HCT116 (cell line): ENCODE measurements around the gene C11orf42. TPM values are rescaled to one million over a fixed set of nuclear protein-coding genes. Genes with fewer than 3 reads are reported as not detected.

Experiments used
- ATAC-seq: fragments of 200-7000 bp; cut with Tn5 transposase; 2 replicates; pipeline ENCODE4 v1.9.1; 2020; ENCODE audit warnings: mild to moderate bottlenecking, moderate library complexity
- BruUV-seq: library from RNA; stranded (reverse); fragments of 400-500 nt; replicated peaks from 2 replicates; lab custom pipeline; 2021; lab: Mats Ljungman, UMichigan
- CTCF ChIA-PET: fragments of 300-600 bp; sonication (Branson Sonifier 250); formaldehyde crosslinking; loops from one replicate; lab custom pipeline; 2021; ENCODE audit warnings: antibody characterized with exemption; lab: Charles Lee
- POLR2A ChIA-PET: fragments of 300-600, 350-600 bp; sonication (Branson Sonifier 250); formaldehyde crosslinking; loops from one replicate; lab custom pipeline; 2021; ENCODE audit warnings: antibody characterized with exemption; lab: Charles Lee
- RAD21 ChIA-PET, 2 experiments: fragments of 300-600 bp; sonication (Branson Sonifier 250); formaldehyde crosslinking; loops; one replicate each; lab custom pipeline; 2023; ENCODE audit warnings: low total read pairs in 2 of 2; ENCODE audit not compliant: uncharacterized antibody in 2 of 2, unreplicated experiment in 2 of 2, low non-redundant PET in 1 of 2; lab: Charles Lee
- DNase-seq: peaks from one replicate; pipeline ENCODE4 v3.0.0-alpha.2; 2010; ENCODE audit warnings: low read depth, low spot score
- H2AFZ ChIP-seq: fragments of 200-600 bp; shearing (Covaris generic), sonication (generic); 2 replicates; pipeline ENCODE4 v1.6.1; 2017; ENCODE audit warnings: low read depth, mixed run types, mixed read lengths, antibody characterized with exemption, low read length; ENCODE audit not compliant: poor library complexity, severe bottlenecking
- H3K27ac ChIP-seq: 2 replicates; pipeline ENCODE4 v1.5.1; 2012; ENCODE audit warnings: low read depth, low read length
- H3K27me3 ChIP-seq: fragments of 200-600 bp; sonication (generic); 2 replicates; pipeline ENCODE4 v1.6.1; 2016; ENCODE audit warnings: mixed run types, low read length, mixed read lengths; ENCODE audit not compliant: insufficient read depth
- H3K36me3 ChIP-seq, 2 experiments: fragments of 200-500 bp in 1 of 2; fragments of 200-600 bp in 1 of 2; sonication (Bioruptor generic) in 1 of 2; sonication (generic) in 1 of 2; 2 replicates each; pipeline versions ENCODE4 v1.5.1 to v1.6.1; 2014 to 2016; ENCODE audit warnings: low read length in 2 of 2, inconsistent platforms in 1 of 2, mixed read lengths in 1 of 2, mixed run types in 1 of 2; ENCODE audit not compliant: insufficient read depth in 2 of 2, control insufficient read depth in 1 of 2
- H3K4me1 ChIP-seq, 2 experiments: fragments of 200-600 bp in 1 of 2; sonication (generic) in 1 of 2; 2 replicates each; pipeline versions ENCODE4 v1.5.1 to v1.6.1; 2012 to 2017; ENCODE audit warnings: low read length in 2 of 2, inconsistent platforms in 1 of 2, mild to moderate bottlenecking in 1 of 2, mixed read lengths in 1 of 2, mixed run types in 1 of 2, moderate library complexity in 1 of 2; ENCODE audit not compliant: insufficient read depth in 2 of 2, control insufficient read depth in 1 of 2
- H3K4me2 ChIP-seq: fragments of 200-600 bp; sonication (generic); 2 replicates; pipeline ENCODE4 v1.6.1; 2017; ENCODE audit warnings: mixed run types, low read length, mixed read lengths
- H3K4me3 ChIP-seq, 2 experiments: fragments of 200-600 bp in 1 of 2; sonication (generic) in 1 of 2; replicated peaks in 1 of 2; 2 replicates each; pipeline ENCODE4 v1.5.1; 2011 to 2016; ENCODE audit warnings: low read length in 2 of 2, control low read depth in 1 of 2, low read depth in 1 of 2, mild to moderate bottlenecking in 1 of 2, mixed read lengths in 1 of 2, mixed run types in 1 of 2
- H3K79me2 ChIP-seq: fragments of 200-600 bp; sonication (generic); 2 replicates; pipeline ENCODE4 v1.6.1; 2017; ENCODE audit warnings: mild to moderate bottlenecking, mixed run types, low read length, moderate library complexity, mixed read lengths; ENCODE audit not compliant: insufficient read depth
- H3K9ac ChIP-seq: fragments of 200-600 bp; sonication (generic); 2 replicates; pipeline ENCODE4 v1.6.1; 2016; ENCODE audit warnings: low read length, mixed read lengths
- H3K9me2 ChIP-seq: fragments of 200-600 bp; sonication (generic), shearing (Covaris generic); 2 replicates; pipeline ENCODE4 v1.6.1; 2017; ENCODE audit warnings: mixed run types, mild to moderate bottlenecking, moderate library complexity; ENCODE audit not compliant: insufficient read depth
- H3K9me3 ChIP-seq, 2 experiments: fragments of 200-500 bp in 1 of 2; fragments of 200-600 bp in 1 of 2; sonication (Bioruptor generic) in 1 of 2; sonication (generic) in 1 of 2; 2 replicates each; pipeline ENCODE4 v1.6.1; 2014 to 2017; ENCODE audit warnings: low read length in 2 of 2, mixed read lengths in 2 of 2, inconsistent platforms in 1 of 2, low read depth in 1 of 2, mild to moderate bottlenecking in 1 of 2, mixed run types in 1 of 2, moderate library complexity in 1 of 2; ENCODE audit not compliant: control insufficient read depth in 1 of 2, insufficient read depth in 1 of 2
- H4K20me1 ChIP-seq: fragments of 200-600 bp; sonication (generic), shearing (Covaris generic); 2 replicates; pipeline ENCODE4 v1.6.1; 2017; ENCODE audit warnings: mixed run types, mild to moderate bottlenecking, moderate library complexity; ENCODE audit not compliant: insufficient read depth
- ATF3 ChIP-seq: IDR thresholded peaks from 2 replicates; pipeline ENCODE4 v1.6.1; 2012
- CTCF ChIP-seq, 3 experiments: fragments of 200-600 bp in 1 of 3; sonication (generic) in 1 of 3; IDR thresholded peaks in 2 of 3; conservative IDR thresholded peaks in 1 of 3; 2 replicates each; pipeline ENCODE4 v1.5.1; 2012 to 2017; ENCODE audit warnings: low read depth in 2 of 3, low read length in 2 of 3, antibody characterized with exemption in 1 of 3, borderline replicate concordance in 1 of 3, control low read depth in 1 of 3, mild to moderate bottlenecking in 1 of 3, mixed read lengths in 1 of 3, mixed run types in 1 of 3, moderate library complexity in 1 of 3; ENCODE audit not compliant: insufficient read depth in 1 of 3
- FOSL1 ChIP-seq: IDR thresholded peaks from 2 replicates; pipeline ENCODE4 v1.6.1; 2012; ENCODE audit warnings: low read depth
- JUND ChIP-seq: IDR thresholded peaks from 2 replicates; pipeline ENCODE4 v1.6.1; 2012
- RAD21 ChIP-seq: IDR thresholded peaks from 2 replicates; pipeline ENCODE4 v1.6.1; 2012; ENCODE audit warnings: low read depth, mild to moderate bottlenecking
- SP1 ChIP-seq: IDR thresholded peaks from 2 replicates; pipeline ENCODE4 v1.6.1; 2012; ENCODE audit warnings: low read depth
- intact Hi-C: fragments of 100-400 bp; cut with micrococcal nuclease; formaldehyde crosslinking; loops from 2 replicates; pipeline ENCODE4 v1.10.0; 2022
- total RNA-seq: library from RNA; stranded (reverse); gene quantifications from one replicate; pipeline ENCODE4 v1.2.1, GENCODE V29; 2021; ENCODE audit not compliant: unreplicated experiment

The C11orf42 gene
- total RNA-seq, 1 experiment from 2014 or later, result not detected

- Histone ChIP-seq H2AFZ (no peak overlapping the region), H3K4me1 (peaks cover 0 to 9% of the 10 kb centered on the region in 2 experiments; a peak in 2 of 4 replicates), H3K79me2 (no peaks in the 10 kb centered on the region)
- intact Hi-C loops, result no loop called here
- POLR2A ChIA-PET, result interaction anchor here (1.0 to 1.6 kb wide), 3 partner anchors 15 to 49 kb away, joined by 4 to 5 read pairs (median 5); partner anchors contain the start of gene FHIP1B
- TF ChIP-seq JUND, result 0 out of 2 replicates have a peak, but pooled peaks have one; percentile 19
- TF ChIP-seq ATF3, result no peak
- 0 out of 2 replicates have a peak, but pooled peaks have one; percentile 32 for TF ChIP-seq FOSL1
- TF ChIP-seq, all 23 proteins: peak for 2
- Histone ChIP-seq H4K20me1 (no peaks in the 10 kb centered on the region), H3K9me3 (no peaks in the 10 kb centered on the region), H3K36me3 (no peaks in the 10 kb centered on the region), H3K27ac (no peak overlapping the region), H3K4me3 (no peak overlapping the region), H3K9ac (no peak overlapping the region), H3K27me3 (0 out of 2 replicates have a peak, but pooled peaks cover 1% of the 10 kb centered on the region), H3K4me2 (peak overlapping the region; percentile 11; the same call in 1 of the 2 replicates), H3K9me2 (no peaks in the 10 kb centered on the region)
- ATAC-seq, result peak; percentile 37; the same call in 1 of the 2 replicates
- no TSS peak for BruUV-seq
- peak; percentile 18 for DNase-seq
- CTCF ChIA-PET, result interaction anchor here (0.9 to 4.4 kb wide), 11 partner anchors 8 to 257 kb away, joined by 3 to 69 read pairs (median 9); partner anchors contain the start of genes CAVIN3 and FHIP1B
- RAD21 ChIA-PET, result interaction anchor here in 1 of 2 experiments (2.0 kb wide), 1 partner anchor 113 kb away, joined by 9 read pairs; no protein-coding TSS in a partner anchor
Observed at GRCh38 chr11:6249770-6250555, 44.6 kb downstream of the C11orf42 start.

- no peaks in the 10 kb centered on the region for H3K9me2 ChIP-seq
- CTCF ChIA-PET, result interaction anchor here (0.6 to 4.4 kb wide), 27 partner anchors 7 to 360 kb away, joined by 3 to 69 read pairs (median 5); partner anchors contain the start of genes CAVIN3, CNGA4 and FHIP1B
- peaks cover 0 to 9% of the 10 kb centered on the region in 2 experiments; a peak in 2 of 4 replicates for H3K4me1 ChIP-seq
- H3K27me3 ChIP-seq, result peaks cover 13% of the 10 kb centered on the region; the same call in 1 of the 2 replicates
- peak; percentile 64 for DNase-seq
- H2AFZ ChIP-seq, result no peak overlapping the region
- H3K27ac ChIP-seq, result no peak overlapping the region
- no peaks in the 10 kb centered on the region for H4K20me1 ChIP-seq
- no peak overlapping the region for H3K4me2 ChIP-seq
- POLR2A ChIA-PET, result interaction anchor here (1.3 to 1.6 kb wide), 3 partner anchors 10 to 48 kb away, joined by 5 read pairs; no protein-coding TSS in a partner anchor
- no peaks in the 10 kb centered on the region for H3K79me2 ChIP-seq
- H3K9me3 ChIP-seq, result no peaks in the 10 kb centered on the region
- RAD21 ChIA-PET, result interaction anchor here (1.0 to 2.3 kb wide), 4 partner anchors 16 to 112 kb away, joined by 3 to 9 read pairs (median 6); no protein-coding TSS in a partner anchor
- H3K9ac ChIP-seq, result no peak overlapping the region
- TF ChIP-seq SP1 (no peak), CTCF (IDR thresholded peaks at IDR 0.05 in 2 of 3, conservative IDR thresholded peaks at IDR 0.05 in 1 of 3; ENCODE audit: borderline replicate concordance in 1 of 3, insufficient read depth in 1 of 3, low read depth in 2 of 3, low read length in 2 of 3) (peak; percentile 84 to 97 (median 92)), RAD21 (peak; percentile 68)
- H3K36me3 ChIP-seq, result no peaks in the 10 kb centered on the region
- no peak overlapping the region for H3K4me3 ChIP-seq
- intact Hi-C loops, result loop anchor here (1.0 kb wide), 2 partner anchors 64 to 102 kb away; no protein-coding TSS in a partner anchor
- BruUV-seq, result no TSS peak
- ATAC-seq, result peak; percentile 99
Observed at GRCh38 chr11:6251120-6251733, 45.9 kb downstream of the C11orf42 start.
